Dermis microvascular lymphatic vessel endothelial cell (primary cell): ENCODE data around the gene GPR63. TPM values are rescaled to one million over a fixed set of nuclear protein-coding genes. Genes with fewer than 3 reads are reported as not detected.

Source experiments
- DNase-seq, 2 donors: peaks; one replicate each; pipeline versions ENCODE4 v3.0.0 to v3.0.0-alpha.2; 2010; ENCODE audit warnings: low read depth in 2 of 2
- total RNA-seq: library from RNA; depleted of rRNA; stranded (reverse); fragments of >200 nt; gene quantifications from 2 replicates; pipeline ENCODE4 v1.2.1, GENCODE V29; 2014

The GPR63 gene
- total RNA-seq, 1 donor from 2014 or later: under 0.01 TPM

- no peak for DNase-seq
Observed at GRCh38 chr6:96760153-96760687, 77.1 kb downstream of the GPR63 start.

DNA sequence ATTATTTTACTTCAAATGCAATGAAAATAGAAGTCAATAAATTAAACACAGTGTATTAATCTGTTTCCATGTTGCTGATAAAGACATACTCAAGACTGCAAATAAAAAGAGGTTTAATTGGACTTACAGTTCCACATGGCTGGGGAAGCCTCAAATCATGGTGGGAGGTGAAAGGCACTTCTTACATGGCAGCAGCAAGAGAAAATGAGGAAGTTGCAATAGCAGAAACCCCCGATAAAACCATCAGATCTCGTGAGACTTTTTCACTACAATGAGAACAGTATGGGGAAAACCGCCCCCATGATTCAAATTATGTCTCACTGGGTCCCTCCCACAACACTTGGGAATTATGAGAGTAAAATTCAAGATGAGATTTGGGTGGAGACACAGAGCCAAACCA lies 82.2 kb downstream of the GPR63 start:
- DNase-seq: no peak

- DNase-seq: no peak
Observed at GRCh38 chr6:96749891-96750290, 87.4 kb downstream of the GPR63 start.

Other genes starting within 250 kb of the GPR63 start
- gene NDUFAF4, start 60.4 kb upstream of the GPR63 start, total RNA-seq: 4.6 and 4.8 TPM in 2 replicates
- gene KLHL32, start 87.3 kb upstream of the GPR63 start, total RNA-seq: under 0.01 TPM in 1 of 2 replicates, not detected in the other